GM19468 (cell line): ENCODE measurements around the gene WWP2.
"Not testable (repeated sequence)": the region's sequence is repeated elsewhere in the genome, so short reads cannot be mapped to it uniquely, and the experiment has no call there.

Experiments used
- ATAC-seq: cut with Tn5 transposase; IDR thresholded peaks from one replicate; pipeline ENCODE4 v1.9.1; 2021; ENCODE audit warnings: mild to moderate bottlenecking, moderate library complexity, moderate number of reproducible peaks; ENCODE audit not compliant: unreplicated experiment; ENCODE audit errors: extremely low read depth

Gene WWP2

DNA sequence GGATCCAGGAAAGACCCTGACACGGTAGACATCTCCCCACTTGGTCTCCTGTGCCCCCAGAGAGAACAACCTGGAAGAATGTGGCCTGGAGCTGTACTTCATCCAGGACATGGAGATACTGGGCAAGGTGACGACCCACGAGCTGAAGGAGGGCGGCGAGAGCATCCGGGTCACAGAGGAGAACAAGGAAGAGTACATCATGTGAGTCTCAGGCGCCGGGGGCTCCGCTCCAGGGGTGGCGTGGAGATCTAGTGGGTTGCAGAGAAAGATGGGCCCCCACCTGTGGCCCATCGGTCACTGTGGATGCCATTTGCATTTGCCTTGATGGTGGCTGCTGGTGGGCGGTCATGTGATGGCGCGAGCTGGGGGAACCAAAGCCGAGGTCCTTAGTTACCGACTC, 174.1 kb downstream of the WWP2 start:
- no peak for ATAC-seq

DNA sequence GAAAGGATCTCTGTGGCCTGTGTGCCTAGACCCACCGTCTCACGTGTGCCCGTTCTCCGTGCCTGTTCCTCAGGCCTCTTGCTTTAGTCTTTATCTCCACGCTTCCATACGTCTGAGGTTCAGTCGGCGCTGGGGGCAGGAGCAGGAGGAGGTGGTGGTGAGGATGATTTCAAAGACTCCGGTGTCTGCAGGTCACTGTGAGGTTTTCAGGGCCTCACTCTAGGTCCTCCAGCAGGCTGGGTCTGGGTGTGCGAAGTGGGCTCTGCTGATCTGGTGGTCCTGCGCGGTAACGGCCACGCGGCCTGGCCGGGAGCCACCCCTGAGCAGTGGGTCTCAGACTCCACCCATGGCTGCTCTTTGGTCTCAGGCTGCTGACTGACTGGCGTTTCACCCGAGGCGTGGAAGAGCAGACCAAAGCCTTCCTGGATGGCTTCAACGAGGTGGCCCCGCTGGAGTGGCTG, 174.6 kb downstream of the WWP2 start:
- ATAC-seq = no peak

DNA sequence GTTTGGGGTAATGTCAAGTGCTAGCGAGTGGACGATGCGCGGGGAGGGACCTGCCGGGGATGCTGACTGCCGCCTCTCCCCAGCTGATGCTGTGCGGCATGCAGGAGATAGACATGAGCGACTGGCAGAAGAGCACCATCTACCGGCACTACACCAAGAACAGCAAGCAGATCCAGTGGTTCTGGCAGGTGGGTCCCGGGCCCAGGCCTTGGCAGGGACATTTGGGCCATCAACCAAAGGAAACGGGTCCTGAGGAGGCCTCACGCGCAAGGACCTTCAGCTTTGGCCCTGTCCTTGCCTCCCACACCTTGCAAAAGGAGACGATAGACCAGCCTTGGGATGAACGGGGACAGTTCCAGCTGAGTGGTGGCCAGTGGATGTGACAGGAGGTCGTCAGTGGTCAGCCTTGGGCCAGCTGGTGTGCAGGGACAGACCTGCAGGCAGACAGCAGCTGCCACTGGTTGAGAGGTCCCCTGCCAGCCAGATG, 175.4 kb downstream of the WWP2 start:
- ATAC-seq = no peak

DNA sequence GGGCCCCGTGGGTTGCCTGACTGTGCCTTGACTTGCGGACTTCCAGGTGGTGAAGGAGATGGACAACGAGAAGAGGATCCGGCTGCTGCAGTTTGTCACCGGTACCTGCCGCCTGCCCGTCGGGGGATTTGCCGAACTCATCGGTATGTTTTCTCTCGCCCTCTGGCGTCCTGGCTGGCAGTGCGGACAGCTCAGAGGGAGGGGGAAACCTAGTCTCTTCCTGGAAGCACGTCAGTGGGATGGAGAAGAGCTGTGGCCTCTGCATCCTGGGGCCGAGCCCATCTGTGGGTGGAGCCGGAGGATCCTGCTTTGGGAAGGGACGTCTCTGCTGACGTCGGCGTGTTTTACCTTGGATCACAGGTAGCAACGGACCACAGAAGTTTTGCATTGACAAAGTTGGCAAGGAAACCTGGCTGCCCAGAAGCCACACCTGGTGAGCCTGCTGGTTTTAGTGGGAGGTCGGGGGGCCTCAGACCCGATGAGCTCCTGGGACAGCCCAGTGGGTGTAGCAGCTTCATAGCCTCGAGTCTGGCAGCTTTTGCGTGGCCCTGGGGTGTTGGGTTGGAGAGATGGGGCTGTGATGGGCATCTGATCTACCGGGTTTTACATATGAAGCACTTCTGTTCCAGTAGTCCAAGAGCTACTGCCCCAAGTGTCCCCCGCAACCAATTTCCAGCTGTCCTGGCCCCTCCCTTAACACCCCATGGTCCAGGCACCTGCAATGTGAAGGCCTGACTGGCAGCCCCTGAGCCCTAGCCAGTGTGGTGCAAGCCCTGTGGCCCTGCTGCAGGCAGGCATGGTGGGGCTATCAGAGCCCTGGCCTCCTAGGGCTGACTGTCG, 177.1 kb downstream of the WWP2 start:
- ATAC-seq = no peak

DNA sequence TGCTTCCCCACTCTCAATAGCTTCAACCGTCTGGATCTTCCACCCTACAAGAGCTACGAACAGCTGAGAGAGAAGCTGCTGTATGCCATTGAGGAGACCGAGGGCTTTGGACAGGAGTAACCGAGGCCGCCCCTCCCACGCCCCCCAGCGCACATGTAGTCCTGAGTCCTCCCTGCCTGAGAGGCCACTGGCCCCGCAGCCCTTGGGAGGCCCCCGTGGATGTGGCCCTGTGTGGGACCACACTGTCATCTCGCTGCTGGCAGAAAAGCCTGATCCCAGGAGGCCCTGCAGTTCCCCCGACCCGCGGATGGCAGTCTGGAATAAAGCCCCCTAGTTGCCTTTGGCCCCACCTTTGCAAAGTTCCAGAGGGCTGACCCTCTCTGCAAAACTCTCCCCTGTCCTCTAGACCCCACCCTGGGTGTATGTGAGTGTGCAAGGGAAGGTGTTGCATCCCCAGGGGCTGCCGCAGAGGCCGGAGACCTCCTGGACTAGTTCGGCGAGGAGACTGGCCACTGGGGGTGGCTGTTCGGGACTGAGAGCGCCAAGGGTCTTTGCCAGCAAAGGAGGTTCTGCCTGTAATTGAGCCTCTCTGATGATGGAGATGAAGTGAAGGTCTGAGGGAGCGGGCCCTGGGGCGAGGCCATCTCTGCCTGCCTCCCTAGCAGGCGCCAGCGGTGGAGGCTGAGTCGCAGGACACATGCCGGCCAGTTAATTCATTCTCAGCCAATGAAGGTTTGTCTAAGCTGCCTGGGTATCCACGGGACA, 177.9 kb downstream of the WWP2 start:
- no peak for ATAC-seq

DNA sequence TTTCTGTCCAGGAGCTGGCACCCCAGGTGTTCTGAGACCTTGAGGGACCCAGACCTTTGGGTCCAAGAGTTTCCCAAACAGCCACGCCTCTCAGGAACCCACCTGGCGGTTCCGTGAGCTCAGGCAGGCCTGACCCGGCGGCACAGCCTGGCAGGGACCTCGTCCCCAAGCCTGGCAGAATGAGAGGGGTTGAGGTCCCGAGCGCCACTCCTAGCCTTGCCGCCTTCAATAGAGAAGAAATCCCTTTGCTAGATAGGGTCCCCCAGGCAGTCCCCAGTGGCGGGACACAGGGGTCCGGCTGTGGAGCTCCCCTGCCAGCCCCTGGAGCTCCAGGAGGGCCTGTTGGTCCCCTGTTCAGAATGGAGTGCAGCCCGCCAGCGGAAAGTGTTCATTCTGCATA, 178.5 kb downstream of the WWP2 start:
- ATAC-seq = no peak

DNA sequence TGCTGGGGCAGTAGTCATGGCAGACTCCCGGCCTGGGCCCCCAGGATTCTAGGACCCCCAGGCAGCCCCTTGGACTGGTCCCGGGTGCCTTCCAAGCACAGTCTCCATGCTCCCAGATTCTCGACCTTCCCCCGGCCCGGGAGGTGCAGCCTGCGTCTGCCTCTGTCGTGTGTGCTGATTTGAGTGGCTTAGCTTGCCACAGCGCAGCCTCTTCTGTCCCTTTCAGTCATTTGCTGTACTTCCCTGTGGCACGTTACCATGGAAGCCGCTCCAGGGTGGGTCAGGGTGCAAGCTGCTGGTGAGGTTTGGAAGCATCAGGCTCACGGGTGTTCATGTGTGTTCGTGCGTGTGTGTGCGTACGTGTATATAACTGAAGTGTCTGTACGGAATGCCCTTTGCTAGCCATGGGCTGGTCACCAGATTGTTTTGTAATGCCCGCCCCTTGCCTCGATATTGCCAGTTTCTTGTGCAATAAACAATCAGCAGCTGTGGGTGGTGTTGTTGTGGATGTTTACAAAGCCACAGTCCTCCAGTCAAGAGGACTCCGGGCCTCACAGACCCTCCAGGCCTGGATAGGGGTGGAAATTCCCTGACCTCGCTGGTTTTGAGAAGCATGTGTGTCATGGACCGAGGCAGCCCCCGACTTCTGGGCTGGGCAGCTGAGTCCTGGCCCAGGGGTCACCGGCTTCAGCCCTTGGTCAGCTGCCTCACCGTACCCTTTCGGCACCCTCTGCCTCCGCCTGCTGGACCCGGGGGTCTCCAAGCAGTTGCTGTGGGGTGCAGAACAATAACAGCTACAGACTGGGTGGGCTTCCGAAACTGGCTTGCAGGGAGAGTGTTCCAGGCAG, 179.3 kb downstream of the WWP2 start:
- ATAC-seq = no peak

DNA sequence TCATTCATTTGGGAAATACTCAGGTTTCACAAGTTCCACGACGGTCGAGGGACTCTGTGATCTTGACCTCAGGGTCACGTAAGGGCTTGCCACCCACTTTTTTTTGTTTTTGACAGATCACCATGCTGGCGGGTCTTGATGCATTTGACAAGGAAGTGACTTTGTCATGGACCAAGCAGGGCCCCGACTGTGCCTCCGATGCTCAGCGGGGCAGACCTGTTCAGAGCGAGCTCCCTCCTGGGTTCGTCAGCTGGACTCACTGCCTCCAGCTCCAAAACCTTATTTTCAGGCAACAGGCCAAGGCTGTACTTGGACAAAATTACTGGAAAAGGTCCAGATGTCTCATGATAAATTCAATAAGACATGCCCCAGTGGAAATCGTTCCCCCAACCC, 180.0 kb downstream of the WWP2 start:
- ATAC-seq = no peak

DNA sequence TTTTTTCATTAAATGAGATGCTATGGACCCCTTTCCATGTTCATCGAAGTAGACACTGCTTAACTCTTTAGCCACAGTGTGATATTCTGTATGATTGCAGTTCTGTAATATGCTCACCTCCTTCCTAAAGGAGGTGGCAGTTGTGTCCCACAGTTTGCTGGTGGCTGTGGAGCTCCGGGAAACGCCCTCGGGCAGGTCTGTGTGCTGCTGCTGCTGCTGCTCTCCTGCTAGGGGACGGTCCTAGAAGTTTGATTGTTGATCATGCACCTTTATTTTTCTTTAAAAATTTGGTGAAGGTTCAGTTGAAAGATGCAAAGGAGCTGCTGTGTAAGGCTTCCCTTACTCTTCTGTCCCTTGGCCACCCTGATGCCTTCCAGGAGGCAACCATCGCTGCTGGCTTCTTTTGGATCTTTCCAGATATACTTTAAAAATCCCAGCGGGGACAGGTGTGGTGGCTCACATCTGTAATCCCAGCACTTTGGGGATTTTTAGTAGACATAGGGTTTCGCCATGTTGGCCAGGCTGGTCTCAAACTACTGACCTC, 180.6 kb downstream of the WWP2 start:
- ATAC-seq = no peak

DNA sequence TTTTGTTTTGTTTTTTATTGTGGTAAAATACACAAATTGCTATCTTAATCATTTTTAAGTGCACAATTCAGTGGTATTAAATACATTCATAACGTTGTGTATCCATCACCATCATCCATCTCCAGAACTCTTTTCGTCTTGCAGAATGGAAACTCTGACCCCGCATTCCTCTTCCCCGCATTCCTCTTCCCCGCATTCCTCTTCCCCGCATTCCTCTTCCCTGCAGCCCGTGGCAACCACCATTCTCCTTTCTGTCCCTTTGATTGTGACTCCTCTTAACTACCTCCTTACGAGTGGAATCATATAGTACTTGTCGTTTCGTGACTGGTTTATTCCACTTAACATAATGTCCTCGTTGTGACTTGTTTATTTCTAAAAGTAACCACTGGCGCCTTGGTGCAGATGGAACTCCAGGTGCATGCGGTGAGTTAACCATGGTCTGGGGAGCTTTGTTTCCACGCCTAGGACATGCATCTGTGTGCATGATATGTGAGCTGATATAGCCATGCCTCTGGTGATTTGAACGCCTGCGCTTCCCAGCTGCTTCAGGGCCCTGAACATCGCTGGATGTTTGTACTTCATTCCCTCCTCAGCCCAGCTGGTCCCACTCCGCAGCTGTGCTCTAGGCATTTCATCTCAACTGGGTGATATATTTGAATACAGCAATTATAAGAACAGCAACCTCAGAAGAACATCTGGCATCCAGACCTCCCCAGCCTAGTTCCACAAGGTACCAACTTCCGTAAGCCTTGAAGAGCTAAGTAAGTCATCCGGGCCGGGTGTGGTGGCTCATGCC, 181.3 kb downstream of the WWP2 start:
- ATAC-seq = not testable (repeated sequence)

DNA sequence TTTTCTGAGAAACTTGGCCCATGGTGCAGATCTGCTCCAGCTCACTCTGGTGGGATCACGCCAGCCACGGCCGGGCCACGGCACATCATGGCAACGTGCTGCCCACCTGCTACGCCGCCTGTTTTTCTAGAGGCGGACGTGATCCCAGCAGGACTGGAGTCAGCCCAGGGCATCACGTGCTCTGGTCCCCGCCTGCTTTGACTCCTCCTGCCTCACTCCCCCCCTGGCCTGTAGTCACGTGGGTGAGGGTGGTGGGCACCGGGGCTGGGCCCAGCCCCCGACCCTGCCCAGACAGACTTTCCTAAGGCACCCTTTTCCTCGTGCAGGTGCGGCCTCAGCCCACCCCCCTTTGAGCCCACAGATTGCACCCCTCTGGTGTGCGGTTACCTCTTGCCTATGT, 188.3 kb downstream of the WWP2 start:
- not testable (repeated sequence) for ATAC-seq

DNA sequence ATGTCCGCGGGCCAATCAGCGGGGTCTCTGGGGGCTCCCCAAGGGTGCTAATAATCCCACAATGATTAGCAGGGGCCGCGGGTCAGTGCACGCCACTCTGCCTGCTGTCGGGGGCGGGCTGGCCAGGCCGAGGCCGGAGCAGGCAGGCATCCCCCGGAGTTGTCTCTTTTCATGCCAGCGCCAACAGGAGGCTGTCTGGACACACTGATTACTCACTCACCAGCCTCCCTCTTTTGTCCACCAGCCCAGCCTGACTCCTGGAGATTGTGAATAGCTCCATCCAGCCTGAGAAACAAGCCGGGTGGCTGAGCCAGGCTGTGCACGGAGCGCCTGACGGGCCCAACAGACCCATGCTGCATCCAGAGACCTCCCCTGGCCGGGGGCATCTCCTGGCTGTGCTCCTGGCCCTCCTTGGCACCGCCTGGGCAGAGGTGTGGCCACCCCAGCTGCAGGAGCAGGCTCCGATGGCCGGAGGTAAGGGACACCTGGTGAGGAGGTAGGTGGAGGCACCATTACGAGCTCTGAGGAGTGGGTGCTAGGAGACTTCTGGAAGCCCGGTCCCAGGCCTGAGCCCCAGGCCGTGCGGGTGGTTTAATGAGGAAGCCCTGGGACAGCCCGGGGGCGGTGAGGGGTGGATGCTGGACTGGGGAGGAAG, 189.0 kb downstream of the WWP2 start, which contains the start of gene CLEC18A:
Gene CLEC18A (plus strand): TSS at position 318 of the 655 bp plus-strand sequence. CDS start 33 bp downstream, at position 351.
- not testable (repeated sequence) for ATAC-seq

DNA sequence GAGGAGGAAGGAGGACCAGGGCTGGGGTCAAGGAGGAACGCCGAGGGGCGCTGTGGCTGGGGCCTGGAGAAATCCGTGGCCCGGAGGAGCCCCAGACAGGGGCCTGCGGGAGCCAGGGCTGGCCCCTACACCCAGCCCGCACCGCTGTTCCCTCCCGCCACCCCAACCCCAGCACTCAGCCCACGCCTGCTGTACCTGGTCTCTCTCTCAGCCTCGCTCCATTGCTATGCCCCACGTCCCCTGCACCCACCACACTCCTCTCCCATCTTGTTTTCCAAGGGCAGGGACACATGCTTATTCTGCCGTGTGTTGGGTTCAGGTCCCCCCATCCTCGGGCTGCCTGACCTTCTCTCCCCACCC, 189.5 kb downstream of the WWP2 start:
- not testable (repeated sequence) for ATAC-seq

DNA sequence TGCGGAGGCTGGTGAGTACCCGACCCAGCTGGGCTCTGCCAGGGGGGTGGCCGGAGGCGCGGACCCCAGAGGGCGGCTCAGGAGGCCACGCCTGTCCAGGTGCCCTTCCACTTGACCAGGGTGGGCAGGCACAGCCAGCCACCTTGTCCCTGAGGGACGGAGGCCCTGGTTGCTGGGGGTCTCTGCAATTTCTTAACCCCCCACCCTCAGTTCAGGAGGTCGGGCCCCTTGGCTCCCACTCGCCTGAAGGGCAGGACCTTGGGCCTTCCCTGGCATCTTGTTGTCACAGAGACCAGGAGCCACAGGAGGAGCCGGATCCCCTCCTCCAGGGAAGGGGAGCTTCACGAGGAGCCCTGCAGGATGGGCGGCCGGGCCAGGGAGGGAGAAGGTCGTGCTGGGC, 190.0 kb downstream of the WWP2 start:
- ATAC-seq = not testable (repeated sequence)

DNA sequence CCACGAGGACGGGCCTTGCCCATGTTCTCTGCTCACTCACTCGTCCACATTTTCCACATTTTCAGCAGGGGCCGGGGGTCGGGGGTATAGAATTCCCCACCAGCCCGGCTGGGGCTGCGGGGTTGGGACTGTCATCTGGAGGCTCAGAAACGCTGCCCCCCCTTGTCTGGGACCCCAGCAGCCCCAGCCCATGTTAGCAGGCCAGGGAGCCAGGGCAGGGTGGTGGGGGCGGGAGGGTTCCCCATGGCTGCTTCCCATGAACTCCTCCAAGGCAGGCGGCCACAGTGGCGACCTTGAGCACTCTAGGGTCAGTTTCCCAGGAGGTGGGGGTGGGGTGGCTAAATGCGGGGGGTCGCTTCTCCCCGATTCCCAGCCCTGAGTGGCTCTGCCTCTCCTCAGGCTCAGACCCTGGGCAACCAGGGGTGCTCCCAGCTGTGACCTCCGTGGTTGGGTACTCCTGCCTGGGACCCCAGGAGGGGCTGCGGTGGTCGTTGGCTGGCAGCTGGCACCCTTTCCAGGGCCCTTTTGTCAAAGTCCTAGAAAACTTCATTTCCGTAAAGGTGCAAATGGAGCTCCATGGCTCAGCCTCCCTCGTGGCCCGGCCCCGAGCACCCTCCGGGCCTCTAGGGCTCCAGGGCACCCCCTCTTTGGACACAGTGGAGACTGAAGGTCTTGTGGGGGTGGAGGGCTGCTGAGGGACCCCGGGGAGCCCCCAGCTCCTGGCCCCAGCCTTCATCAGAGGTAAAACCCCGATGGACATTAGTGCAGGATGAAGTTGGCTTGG, 190.6 kb downstream of the WWP2 start:
- not testable (repeated sequence) for ATAC-seq

DNA sequence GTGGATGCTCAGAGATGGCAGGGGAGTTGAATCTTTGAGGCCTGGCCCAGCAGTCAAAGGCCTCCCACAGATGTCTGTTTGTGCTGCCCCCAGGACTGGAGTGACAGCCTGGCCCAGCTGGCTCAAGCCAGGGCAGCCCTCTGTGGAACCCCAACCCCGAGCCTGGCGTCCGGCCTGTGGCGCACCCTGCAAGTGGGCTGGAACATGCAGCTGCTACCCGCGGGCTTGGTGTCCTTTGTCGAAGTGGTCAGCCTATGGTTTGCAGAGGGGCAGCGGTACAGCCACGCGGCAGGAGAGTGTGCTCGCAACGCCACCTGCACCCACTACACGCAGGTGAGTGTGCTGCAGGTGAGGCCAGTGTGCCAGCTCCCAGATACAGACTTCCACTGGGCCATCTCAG, 192.1 kb downstream of the WWP2 start:
- ATAC-seq = not testable (repeated sequence)

DNA sequence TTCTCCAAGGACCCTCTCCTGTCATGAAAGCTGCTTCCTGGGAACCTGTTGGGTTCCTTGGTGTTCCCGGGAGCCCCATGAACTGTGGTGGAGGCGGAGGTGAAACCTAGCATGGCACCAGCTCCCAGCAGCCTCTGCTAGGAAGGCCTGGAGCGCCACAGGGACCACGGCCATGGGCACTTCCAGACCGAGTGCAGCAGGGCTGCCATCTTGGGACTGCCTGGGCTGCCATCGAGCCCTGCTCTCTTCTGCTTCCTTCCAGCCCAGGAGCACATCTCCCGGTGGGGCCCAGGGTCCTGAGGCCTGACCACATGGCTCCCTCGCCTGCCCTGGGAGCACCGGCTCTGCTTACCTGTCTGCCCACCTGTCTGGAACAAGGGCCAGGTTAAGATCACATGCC, 201.2 kb downstream of the WWP2 start:
- ATAC-seq = not testable (repeated sequence)
